A673 (cell line): ENCODE data around the gene RFFL. TPM values are rescaled to one million over a fixed set of nuclear protein-coding genes. Genes with fewer than 3 reads are reported as not detected.
A peak's percentile ranks its signal among the peaks of the same experiment; 100 is the strongest.

Source experiments
- BruUV-seq: library from RNA; stranded (reverse); fragments of 400-500 nt; replicated peaks from 2 replicates; lab custom pipeline; 2021; lab: Mats Ljungman, UMichigan
- CTCF ChIA-PET: fragments of 300-600 bp; sonication (Branson Sonifier 250); formaldehyde crosslinking; loops from one replicate; lab custom pipeline; 2022; ENCODE audit warnings: antibody characterized with exemption; lab: Charles Lee
- POLR2A ChIA-PET: fragments of 300-600 bp; sonication (Branson Sonifier 250); formaldehyde crosslinking; loops from one replicate; lab custom pipeline; 2022; ENCODE audit warnings: antibody characterized with exemption; ENCODE audit not compliant: low non-redundant PET; lab: Charles Lee
- DNase-seq: peaks from one replicate; pipeline ENCODE4 v3.0.0-alpha.2; 2015; ENCODE audit warnings: low spot score
- H3K27ac ChIP-seq: fragments of 200-600 bp; sonication (generic); 2 replicates; pipeline ENCODE4 v1.5.1; 2016; ENCODE audit warnings: mixed run types, low read depth, mild to moderate bottlenecking, mixed read lengths, antibody characterized with exemption, low read length; ENCODE audit not compliant: poor library complexity, severe bottlenecking
- H3K27me3 ChIP-seq: fragments of 200-600 bp; sonication (generic); replicated peaks from 2 replicates; pipeline ENCODE4 v1.6.1; 2017; ENCODE audit warnings: mixed run types, low read depth, mild to moderate bottlenecking, mixed read lengths, antibody characterized with exemption, low read length; ENCODE audit not compliant: insufficient read depth, poor library complexity
- H3K36me3 ChIP-seq: fragments of 200-600 bp; sonication (generic); 2 replicates; pipeline ENCODE4 v1.6.1; 2016; ENCODE audit warnings: mixed run types, mild to moderate bottlenecking, mixed read lengths, antibody characterized with exemption, low read length; ENCODE audit not compliant: insufficient read depth, poor library complexity, severe bottlenecking
- H3K4me1 ChIP-seq: fragments of 200-600 bp; sonication (generic); 2 replicates; pipeline ENCODE4 v1.6.1; 2017; ENCODE audit warnings: mixed run types, mild to moderate bottlenecking, mixed read lengths, antibody characterized with exemption, low read length; ENCODE audit not compliant: insufficient read depth, poor library complexity, severe bottlenecking
- H3K4me3 ChIP-seq: fragments of 200-600 bp; sonication (generic); 2 replicates; pipeline ENCODE4 v1.5.1; 2016; ENCODE audit warnings: low read depth, mixed run types, mild to moderate bottlenecking, mixed read lengths, low read length; ENCODE audit not compliant: poor library complexity, severe bottlenecking
- H3K9me3 ChIP-seq: fragments of 200-600 bp; sonication (generic); 2 replicates; pipeline ENCODE4 v1.6.1; 2016; ENCODE audit warnings: mixed run types, low read depth, mild to moderate bottlenecking, mixed read lengths, antibody characterized with exemption, low read length; ENCODE audit not compliant: poor library complexity, severe bottlenecking
- CTCF ChIP-seq: fragments of 300-800, 200-600 bp; sonication (generic); conservative IDR thresholded peaks from 2 replicates; pipeline ENCODE4 v1.5.1; 2017; ENCODE audit warnings: low read depth, mild to moderate bottlenecking, antibody characterized with exemption, low read length, moderate library complexity, mixed read lengths
- EZH2 ChIP-seq: fragments of 200-600 bp; sonication (generic); IDR thresholded peaks from 2 replicates; pipeline ENCODE4 v1.6.1; 2017; ENCODE audit warnings: borderline replicate concordance, low read depth, mild to moderate bottlenecking, mixed read lengths, antibody characterized with exemption, low read length; ENCODE audit not compliant: poor library complexity, severe bottlenecking
- intact Hi-C: fragments of 100-400 bp; cut with micrococcal nuclease; formaldehyde crosslinking; loops from one replicate; pipeline ENCODE4 v1.10.0; 2022; ENCODE audit not compliant: unreplicated experiment
- total RNA-seq: library from RNA; stranded (reverse); gene quantifications from 2 replicates; pipeline ENCODE4 v1.2.3, GENCODE V29; 2021

The RFFL gene
- total RNA-seq, 1 experiment from 2014 or later: 10.5 TPM

GRCh38 chr17:35064516-35065215 is 1.2 kb upstream of the RFFL start:
- Histone ChIP-seq H3K9me3 (no peaks in the 10 kb centered on the region), H3K4me3 (no peak overlapping the region), H3K4me1 (peaks cover 24% of the 10 kb centered on the region), H3K36me3 (no peaks in the 10 kb centered on the region), H3K27me3 (no peaks in the 10 kb centered on the region), H3K27ac (peak overlapping the region; percentile 84)
- TF ChIP-seq CTCF: no peak
- TF ChIP-seq EZH2: no peak
- ChIA-PET POLR2A (no interaction called here), CTCF (no interaction called here)
- BruUV-seq: no TSS peak
- DNase-seq: no peak
- intact Hi-C loops: no loop called here

- Histone ChIP-seq H3K4me3 (no peak overlapping the region), H3K27ac (no peak overlapping the region), H3K27me3 (no peaks in the 10 kb centered on the region), H3K36me3 (no peaks in the 10 kb centered on the region), H3K9me3 (no peaks in the 10 kb centered on the region), H3K4me1 (peaks cover 24% of the 10 kb centered on the region)
- TF ChIP-seq EZH2 (no peak), CTCF (no peak)
- intact Hi-C loops: no loop called here
- POLR2A ChIA-PET: no interaction called here
- no TSS peak for BruUV-seq
- no peak for DNase-seq
- CTCF ChIA-PET: no interaction called here
These were observed 1.2 kb downstream of the RFFL start for GRCh38 chr17:35062308-35062707.

GRCh38 chr17:35057332-35057915 is 6.1 kb downstream of the RFFL start:
- BruUV-seq: no TSS peak
- POLR2A ChIA-PET: no interaction called here
- CTCF ChIA-PET: no interaction called here

More at GRCh38 chr17:35057332-35057915, 6.1 kb downstream of the RFFL start:
- H3K27ac ChIP-seq: no peak overlapping the region
- intact Hi-C loops: no loop called here
- H3K27me3 ChIP-seq: no peaks in the 10 kb centered on the region
- H3K4me1 ChIP-seq: no peaks in the 10 kb centered on the region
- no peak for DNase-seq
- TF ChIP-seq EZH2: no peak
- TF ChIP-seq CTCF: no peak
- no peak overlapping the region for H3K4me3 ChIP-seq
- no peaks in the 10 kb centered on the region for H3K9me3 ChIP-seq
- H3K36me3 ChIP-seq: no peaks in the 10 kb centered on the region
